Renal pelvis (tissue), 4 donors: ENCODE results near the gene CACNG6. TPM values are rescaled to one million over a fixed set of nuclear protein-coding genes. Genes with fewer than 3 reads are reported as not detected.

Experiments
- DNase-seq: peaks from one replicate; pipeline ENCODE4 v3.0.0-alpha.2; 2013
- polyA plus RNA-seq, 3 donors: library from polyadenylated mRNA; unstranded; fragments of 120-200 nt; gene quantifications; one replicate each; pipeline ENCODE4 v1.2.1, GENCODE V29; 2013; ENCODE audit not compliant: insufficient read length in 3 of 3

CACNG6 gene
- polyA plus RNA-seq, 3 donors: 0.65 to 0.88 (median 0.73) TPM

DNA sequence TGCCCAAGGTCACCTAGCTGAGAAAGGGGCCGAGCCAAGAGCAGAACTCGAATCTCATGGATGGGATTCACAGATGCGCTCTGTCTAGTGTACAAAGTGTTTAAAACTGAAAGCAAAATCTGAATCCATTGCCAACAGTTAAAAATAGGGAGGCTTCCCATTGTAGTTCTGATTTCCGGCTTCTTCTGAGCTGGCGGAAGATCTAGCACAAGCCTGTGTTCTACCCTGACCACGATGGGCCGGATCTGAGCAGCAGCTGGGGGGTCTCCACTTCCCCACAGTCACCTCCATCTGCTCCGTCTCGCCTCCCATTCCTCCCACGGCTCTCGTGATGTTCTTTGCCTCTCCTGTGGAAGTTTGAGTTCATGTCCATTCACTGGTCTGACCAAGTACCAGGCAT lies 26.3 kb upstream of the CACNG6 start:
- DNase-seq: no peak

DNA sequence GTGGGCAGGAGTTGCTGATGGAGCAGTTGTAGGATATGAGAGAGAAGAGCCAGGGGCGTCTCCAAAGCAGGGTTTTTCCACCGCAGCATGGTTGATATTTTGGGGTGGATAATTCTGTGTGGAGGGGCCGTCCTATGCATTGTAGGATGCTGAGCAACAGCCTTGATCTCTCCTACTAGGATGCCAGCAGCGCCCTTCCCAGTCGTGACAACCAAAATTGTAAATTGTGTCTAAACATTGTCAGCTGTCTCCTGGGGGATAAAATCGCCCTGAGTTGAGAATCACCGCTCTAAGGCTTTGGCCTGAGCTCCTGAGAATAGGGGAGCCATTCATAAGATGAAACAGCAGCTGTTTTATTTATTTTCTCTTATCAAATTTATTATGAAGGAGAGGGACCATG lies 24.5 kb upstream of the CACNG6 start:
- DNase-seq: no peak

DNA sequence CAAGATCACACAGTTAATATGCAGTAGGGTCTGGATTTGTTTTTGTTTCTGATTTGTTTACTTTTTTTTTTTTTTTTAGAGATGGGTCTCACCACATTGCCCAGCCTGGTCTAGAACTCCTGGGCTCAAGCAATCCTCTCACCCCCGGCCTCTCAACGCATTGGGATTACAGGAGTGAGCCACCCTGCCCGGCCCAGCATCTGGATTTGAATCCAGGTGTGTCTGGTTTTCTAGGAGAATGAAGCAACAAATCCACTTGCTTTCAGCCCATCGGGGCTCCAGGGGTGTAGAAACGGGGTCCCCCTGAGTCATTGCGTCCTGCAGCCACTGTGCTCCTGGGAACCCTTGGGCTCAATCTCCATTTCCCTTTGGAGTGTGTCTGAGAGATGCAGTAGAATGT lies 22.1 kb upstream of the CACNG6 start:
- no peak for DNase-seq

DNA sequence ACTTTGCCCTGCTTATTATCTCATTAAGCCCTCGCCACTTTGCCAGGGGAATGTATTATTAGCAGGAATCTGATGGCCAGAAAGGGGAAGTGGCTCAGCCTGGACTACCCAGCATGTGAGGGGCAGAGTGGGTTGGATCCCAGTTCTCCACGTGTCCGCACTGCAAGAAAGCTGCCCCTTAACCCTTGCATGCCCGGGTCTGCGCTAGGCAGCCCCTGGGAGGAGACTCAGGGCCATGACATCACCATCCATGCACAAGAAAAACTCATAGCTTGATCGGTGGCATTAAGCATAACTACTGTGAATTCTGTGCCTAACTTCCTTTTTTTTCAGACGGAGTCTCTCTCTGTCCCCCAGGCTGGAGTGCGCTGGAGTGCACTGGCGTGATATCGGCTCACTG lies 19.8 kb upstream of the CACNG6 start:
- DNase-seq: no peak

DNA sequence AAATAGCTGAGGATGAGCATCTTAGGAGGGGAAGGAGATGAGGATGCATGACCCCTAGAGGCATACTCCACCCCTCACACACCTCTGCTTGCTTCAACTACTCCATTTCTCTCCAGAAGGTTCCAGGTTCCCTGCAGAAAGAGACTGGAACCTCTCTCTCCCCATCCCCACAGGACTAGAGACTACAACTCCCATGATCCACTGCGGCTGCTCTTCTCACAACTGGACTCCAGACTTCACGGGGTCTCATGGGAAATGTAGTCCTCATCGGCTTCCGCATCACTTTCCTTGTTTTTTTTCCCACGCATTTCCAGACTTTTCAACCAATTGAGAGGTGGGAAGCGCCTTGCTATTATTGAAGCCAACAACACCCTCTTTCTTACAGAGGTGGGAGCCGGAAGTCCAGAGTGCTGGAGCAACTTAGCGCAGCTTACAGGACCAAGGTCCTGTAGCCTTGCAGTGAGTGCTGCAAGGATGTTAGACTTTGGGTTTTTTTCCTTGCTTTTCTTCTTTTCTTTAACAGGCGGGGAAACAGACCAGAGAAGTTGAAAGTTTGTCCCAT lies 13.9 kb upstream of the CACNG6 start:
- DNase-seq: peak; percentile 84

DNA sequence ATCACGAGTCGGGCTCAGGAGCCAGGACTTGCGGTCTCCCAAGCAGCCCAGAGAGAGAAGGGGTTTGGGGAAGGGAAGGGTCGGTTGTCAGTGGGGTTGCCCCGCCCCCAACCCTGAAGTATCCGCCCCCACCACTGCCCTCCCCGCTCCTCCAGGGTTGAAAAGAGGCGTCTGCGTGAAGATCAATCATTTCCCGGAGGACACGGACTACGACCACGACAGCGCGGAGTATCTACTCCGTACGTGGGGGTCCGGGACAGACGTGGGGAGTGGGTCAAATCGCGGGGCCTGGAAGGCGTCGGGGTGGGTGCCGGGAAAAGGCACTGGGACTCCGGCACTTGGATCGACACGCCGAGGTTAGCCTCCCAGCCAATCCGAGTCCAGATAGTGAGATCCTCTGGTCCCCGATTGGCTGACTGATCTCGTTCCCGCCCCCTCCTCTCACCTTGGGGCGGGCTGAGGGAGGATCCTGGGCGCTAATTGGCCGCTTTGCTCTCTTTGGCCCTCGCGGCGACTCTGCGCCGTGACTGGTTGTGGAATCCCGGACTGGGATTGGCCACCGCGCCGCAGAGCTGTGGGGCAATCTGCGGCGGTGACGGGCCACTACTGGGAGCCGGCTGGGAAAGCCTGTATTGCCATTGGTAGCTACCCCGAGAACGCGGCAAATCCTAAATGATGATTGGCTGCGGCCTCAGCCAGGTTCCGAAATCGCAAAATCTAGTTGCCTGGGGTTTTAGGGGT lies 13.3 kb upstream of the CACNG6 start:
- peak; percentile 48 for DNase-seq

DNA sequence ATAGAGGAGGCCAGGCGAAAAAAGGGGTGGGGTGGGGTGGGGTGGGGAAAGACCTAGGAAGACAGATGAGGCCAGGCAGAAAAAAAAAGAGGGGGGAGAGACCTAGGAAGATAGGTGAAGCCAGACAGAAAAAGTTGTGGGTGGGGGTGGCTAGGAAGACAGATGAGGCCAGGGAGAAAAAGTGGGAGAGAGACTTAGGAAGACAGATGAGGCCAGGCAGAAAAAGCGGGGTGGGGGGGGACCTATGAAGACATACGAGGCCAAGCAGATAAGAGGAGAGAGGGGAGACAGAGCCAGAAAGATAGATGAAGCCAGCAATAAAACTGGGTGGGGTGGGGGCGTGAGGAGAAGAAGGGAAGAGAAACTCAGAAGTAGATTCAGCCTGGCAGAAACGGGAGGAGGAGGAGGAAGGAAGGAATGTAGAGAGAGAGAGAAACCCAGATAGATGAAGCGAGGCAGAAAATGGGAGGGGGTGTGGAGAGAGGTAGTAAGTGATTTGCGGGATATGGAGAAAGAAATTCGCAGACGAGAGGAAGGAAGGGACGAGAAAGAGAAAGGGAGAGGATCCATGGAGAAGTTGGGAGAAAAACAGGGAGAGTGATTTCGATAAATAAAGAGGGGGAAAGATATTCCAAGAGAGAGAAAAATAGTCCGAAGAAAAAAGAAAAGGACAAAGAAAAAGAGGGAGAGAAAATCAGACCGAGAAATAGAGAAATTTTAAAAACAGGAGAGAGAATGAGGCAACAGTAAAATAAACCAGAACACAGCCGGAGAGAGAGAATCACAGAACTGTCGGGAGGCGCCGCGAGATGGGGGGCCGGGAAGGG lies 12.2 kb upstream of the CACNG6 start:
- DNase-seq: no peak

DNA sequence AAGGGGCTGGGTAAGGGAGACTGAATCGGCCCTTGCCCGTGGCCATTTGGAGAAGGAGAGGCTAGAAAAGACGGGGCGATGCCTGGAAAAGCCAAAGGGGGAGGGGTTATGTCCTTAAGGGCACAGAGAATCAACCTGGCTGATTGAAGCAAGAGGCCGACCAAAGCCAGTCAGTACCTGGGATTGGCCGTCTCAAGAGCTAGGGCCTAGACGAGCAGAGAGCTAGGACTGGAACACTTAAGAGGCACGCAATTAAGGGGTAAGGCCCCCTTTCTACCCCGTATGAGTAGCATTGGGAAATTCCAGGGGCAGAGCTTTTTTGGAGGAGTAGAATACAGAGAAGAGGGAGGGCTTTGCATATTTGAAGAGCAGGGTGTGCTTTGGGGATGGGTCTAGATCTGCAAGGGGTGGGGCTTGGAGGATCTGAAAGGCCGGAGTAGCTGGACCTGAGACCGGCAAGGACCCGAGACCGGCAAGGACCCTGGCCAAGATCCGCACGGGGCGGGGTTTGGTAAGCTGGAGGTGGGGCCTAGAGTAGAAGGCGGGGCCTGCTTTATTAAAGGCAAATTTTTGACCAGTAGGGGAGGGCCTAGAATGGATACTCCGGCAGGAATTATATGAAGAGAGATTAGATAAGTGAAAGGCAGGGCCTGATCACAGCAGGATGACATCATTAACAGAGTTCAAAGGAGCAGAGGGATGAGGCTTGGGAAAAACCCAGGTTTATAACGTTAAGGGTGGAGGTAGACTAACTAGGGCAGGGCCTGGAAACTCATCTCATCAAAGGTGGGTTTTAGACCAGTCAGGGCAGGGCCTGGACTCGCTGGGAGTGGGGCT lies 10.7 kb upstream of the CACNG6 start:
- no peak for DNase-seq

DNA sequence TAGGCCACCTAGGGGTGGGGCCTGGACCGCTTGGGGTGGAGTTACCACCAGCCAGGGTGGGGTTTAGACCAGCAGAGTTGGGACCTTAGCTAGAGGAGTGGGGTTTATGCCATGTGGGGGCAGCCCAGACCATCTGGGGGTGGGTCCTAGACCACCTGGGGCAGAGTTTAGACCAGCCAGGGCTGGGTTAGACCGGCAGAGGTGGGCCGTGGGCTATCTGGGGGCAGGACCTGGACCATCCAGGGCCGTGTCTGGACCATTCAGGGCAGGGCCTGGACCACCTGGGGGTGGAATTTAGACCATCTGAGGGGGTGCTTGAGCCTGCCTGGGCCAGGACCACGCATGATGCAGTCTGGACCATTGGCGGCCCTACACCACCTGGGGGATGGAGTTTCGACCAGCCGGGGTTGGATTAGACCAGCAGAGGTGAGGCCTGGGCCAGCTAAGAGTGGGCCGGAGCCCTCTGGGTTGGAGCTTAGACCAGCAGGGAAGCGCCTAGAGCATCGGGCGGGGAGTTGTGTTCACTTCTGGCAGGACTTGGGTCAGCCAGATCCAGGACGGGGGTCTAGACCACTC lies 10.0 kb upstream of the CACNG6 start:
- no peak for DNase-seq

DNA sequence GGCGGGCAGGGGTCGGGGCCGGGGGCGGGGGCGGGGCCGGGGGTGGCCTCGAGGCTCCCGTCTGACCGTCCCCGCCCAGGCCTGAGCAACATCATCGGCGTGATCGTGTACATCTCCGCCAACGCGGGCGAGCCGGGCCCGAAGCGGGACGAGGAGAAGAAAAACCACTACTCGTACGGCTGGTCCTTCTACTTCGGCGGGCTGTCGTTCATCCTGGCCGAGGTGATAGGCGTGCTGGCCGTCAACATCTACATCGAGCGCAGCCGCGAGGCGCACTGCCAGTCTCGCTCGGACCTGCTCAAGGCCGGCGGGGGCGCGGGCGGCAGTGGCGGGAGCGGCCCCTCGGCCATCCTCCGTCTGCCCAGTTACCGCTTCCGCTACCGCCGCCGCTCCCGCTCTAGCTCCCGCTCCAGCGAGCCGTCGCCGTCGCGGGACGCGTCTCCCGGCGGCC lies 9.4 kb upstream of the CACNG6 start:
- DNase-seq: peak; percentile 38

DNA sequence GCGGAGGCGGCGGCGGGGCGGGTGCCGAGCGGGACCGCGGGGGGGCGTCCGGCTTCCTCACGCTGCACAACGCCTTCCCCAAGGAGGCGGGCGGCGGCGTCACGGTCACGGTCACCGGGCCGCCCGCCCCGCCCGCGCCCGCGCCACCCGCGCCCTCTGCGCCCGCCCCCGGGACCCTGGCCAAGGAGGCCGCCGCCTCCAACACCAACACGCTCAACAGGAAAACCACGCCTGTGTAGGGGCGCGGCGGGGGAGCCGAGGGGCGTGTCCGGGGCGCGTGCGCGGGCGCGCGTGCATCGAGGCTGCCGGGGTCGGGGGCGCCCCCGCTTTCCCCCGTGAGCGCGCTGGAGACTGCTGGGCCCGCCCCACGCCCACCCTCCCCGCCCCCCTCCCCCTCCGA lies 8.8 kb upstream of the CACNG6 start:
- DNase-seq: no peak

DNA sequence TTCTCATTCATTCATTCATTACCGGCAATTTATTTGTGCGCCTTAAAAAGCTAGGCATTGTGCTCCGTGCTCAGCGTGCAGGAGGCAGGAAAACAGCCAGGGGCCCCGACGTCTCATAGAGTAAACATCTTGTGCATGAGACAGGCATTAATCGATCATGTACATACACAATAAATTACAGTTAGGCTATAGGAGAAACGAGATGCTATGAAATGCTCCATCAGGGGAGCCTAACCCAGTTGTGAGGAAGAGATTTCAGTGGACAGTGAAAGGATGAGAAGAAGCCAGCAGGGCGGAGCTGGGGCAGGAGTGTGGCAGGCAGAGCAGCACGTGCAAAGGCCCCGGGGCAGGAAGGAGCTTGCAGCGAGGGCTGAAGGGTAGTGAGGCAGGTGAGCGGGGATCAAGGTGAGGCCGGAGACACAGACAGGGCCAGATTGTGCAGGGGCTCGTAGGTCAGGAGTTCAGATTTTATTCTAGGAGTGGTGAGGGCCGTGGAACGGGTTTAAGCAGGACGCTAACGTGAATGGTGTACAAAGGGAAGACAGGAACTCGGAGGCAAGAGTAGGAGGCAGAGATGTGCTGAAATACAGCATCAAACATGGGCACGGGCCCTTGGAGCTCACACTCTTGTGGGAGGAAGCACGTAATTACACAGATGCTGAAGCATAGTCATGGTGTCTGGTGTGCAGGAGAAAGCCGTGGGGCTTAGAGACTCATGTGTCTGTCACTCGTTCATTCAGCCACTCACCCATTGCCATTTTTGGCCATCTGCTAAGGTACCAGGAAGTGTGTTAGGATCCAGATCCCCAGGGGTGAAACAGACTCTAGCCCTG lies 7.8 kb upstream of the CACNG6 start:
- no peak for DNase-seq

DNA sequence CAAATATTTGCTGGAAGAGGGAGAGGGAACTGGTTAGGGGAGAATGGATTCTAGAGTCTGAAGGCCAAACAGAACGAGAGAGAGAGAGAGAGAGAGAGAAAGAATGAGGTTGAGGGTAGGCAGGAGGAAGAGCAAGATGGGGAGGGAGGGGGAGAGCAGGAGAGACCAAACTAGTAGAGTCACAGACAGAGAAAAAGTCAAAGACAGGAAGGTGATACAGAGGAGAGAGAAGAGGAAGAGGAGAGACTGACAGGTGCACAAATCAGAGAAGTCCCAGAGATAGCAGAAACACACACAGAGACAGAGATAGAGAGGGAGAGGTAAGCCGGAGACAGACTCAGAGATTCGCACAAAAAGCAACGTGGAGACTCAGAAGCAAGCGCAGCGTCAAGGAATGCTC lies 5.6 kb upstream of the CACNG6 start:
- no peak for DNase-seq

DNA sequence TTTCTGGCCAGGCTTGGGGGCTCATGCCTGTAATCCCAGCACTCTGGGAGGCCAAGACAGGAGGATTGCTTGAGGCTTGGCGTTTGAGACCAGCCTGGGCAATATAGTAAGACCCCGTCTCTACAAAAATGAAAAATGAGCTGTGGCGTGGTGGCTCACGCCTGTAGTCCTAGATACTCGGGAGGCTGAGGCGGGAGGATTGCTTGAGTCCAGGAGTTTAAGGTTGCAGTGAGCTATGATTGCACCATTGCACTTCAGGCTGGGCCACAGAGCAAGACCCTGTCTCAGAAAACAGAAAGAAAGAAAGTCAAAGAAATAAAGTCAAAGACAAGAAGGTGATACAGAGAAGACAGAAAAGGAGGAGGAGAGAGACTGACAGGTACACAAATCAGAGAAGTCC lies 2.5 kb upstream of the CACNG6 start:
- DNase-seq: no peak

DNA sequence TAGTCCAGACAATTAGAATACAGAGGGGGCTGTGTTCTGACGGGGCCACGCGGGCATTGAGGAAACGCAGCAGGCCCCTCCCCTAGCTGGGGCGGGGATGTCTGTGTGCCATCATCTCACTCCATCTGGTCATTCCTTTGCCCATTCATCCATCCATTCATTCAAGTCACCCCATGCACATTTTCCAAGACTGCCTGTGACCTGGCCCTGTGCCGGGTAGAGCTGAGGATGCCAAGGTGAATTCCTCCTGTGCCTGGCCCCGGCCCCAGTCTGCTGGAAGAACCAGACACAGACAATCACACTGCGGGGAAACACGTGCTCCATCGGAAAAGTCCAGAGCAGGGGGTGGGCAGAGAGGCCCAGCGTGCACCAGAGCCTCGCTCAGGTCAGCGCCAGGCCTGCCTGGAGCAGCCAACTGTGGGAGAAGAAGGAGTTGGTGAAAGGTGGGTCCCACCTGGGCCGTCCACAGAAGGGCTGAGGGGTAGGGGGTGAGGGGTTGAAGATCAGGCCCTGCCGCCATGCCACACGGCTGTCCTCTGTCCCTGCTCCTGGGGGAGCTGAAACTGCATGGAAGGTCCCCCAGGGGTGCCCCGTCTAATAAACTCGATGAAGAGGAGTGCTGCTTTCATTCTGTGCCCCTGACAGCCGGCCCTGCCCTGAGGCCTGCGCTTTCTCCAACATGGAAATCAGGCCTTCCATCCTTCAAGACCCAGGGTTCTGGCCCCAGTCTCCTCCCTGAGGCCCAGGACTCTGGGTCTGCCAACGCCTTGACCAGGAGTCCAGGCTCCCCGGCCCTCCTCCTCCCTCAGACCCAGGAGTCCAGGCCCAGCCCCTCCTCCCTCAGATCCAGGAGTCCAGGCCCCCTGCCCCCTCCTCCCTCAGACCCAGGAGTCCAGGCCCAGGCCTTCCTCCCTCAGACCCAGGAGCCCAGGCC lies 1.6 kb upstream of the CACNG6 start:
- DNase-seq: no peak

DNA sequence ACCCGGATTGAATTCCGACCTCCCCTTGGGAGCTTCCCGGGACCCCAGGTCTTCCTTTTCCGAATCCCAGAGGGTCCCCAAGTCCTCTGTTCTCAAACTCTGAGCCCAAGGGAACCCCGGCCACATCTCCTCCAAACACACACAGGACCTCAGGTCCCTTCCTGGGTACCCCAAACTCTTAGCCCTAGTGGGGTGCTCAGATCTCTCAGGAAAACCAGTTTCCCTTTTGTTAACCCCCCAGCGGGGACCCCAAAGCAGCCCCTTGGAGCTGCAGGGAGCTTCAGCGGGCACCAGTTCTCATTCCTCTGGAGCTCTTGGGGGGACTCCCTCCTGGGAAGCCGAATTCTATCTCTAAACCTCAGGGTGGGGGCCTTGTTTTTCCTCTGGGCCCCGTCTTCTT lies 774 bp downstream of the CACNG6 start:
- DNase-seq: no peak

DNA sequence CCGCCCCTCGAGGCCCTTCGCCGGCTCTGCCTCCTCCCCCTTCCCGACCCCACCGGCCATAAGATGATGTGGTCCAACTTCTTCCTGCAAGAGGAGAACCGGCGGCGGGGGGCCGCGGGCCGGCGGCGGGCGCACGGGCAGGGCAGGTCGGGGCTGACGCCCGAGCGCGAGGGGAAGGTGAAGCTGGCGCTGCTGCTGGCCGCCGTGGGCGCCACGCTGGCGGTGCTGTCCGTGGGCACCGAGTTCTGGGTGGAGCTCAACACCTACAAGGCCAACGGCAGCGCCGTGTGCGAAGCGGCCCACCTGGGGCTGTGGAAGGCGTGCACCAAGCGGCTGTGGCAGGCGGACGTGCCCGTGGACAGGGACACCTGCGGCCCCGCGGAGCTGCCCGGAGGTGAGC lies 1.4 kb downstream of the CACNG6 start:
- DNase-seq: no peak

DNA sequence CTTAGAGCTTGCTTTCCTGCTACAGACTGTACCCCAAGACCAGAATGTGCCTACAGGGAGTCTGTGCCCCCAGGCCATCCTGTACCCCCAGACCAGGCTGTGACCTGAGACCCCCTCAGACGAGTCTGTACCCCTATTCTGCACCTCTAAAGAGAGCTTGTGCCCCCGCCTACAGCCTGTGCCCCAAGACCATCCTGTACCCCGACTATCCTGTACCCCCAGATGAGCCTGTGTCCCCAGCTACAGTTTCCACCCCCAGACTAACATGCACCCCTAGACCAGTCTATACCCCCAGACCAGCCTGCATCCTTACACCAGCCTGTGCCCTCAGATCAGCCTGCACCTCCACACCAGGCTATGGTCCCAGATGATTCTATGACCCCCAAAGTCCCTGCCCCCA lies 2.0 kb downstream of the CACNG6 start:
- DNase-seq: no peak

DNA sequence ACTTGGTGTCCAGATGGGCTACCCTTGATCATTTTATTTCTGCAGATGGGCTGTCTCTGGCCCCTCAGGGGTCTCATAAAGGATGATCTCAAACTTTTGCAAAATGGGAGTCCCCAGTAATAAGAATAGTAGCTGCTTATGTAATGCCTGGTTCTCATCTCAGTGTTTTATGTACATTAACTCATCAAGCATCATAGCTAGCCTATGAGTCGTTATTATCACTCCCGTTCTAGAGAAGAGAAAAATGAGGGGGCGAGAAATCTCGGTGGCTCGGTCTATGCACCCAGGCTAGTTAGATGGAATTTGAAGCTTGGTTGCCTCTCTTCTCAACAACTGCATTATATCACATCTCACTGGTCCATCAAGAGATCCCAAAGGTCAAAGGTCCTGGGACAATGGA lies 3.4 kb downstream of the CACNG6 start:
- DNase-seq: no peak

DNA sequence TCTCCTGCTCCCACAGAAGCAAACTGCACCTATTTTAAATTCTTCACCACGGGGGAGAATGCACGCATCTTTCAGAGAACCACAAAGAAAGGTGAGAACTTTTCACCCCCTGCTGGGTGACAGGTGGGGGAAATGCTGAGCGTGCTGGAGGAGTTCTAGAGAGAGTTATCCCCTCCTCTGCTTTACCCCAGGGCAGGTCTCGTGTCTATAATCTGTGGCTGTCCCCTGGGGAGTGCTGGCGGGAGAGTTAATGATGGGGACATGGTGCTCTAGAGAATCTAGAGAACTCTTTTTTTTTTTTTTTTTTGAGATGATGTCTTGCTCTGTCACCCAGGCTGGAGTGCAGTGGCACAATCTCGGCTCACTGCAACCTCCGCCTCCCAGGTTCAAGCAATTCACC lies 6.8 kb downstream of the CACNG6 start:
- no peak for DNase-seq
